Dedifferentiated amniotic fluid mesenchymal stem cell (primary cell): Measurements from ENCODE around the gene TMEM175.

Experiments
- DNase-seq: peaks from one replicate; pipeline ENCODE4 v3.0.0-alpha.2; 2016; ENCODE audit errors: extremely low spot score

The TMEM175 gene

GRCh38 chr4:931960-932712 lies at the start of gene TMEM175, which contains the start of gene GAK:
TMEM175 (plus strand) TSS chr4:932460; CDS start chr4:947740, 15,280 bp downstream.
GAK (minus strand) TSS chr4:932316; CDS start chr4:932187, 129 bp downstream.
- DNase-seq: peak; percentile 86

- DNase-seq: no peak
These were observed 49.6 kb upstream of the TMEM175 start for GRCh38 chr4:882646-883045.

GRCh38 chr4:883377-884095 lies 48.7 kb upstream of the TMEM175 start:
- no peak for DNase-seq

- no peak for DNase-seq
These were observed 48.0 kb upstream of the TMEM175 start for GRCh38 chr4:884259-884658.

- no peak for DNase-seq
These were observed 47.4 kb upstream of the TMEM175 start for GRCh38 chr4:884896-885295.

- no peak for DNase-seq
These were observed 46.9 kb upstream of the TMEM175 start for GRCh38 chr4:885353-885752.

GRCh38 chr4:886244-886643 lies 46.0 kb upstream of the TMEM175 start:
- DNase-seq: no peak

- DNase-seq: no peak
These were observed 45.1 kb upstream of the TMEM175 start for GRCh38 chr4:887034-887763.

GRCh38 chr4:888029-888428 lies 44.2 kb upstream of the TMEM175 start:
- DNase-seq: no peak

GRCh38 chr4:889516-889915 lies 42.7 kb upstream of the TMEM175 start:
- no peak for DNase-seq

- DNase-seq: no peak
These were observed 42.1 kb upstream of the TMEM175 start for GRCh38 chr4:890036-890695.

- DNase-seq: no peak
These were observed 40.5 kb upstream of the TMEM175 start for GRCh38 chr4:891747-892146.

- DNase-seq: no peak
These were observed 39.5 kb upstream of the TMEM175 start for GRCh38 chr4:892780-893179.

- no peak for DNase-seq
These were observed 38.8 kb upstream of the TMEM175 start for GRCh38 chr4:893276-893994.

- no peak for DNase-seq
These were observed 38.1 kb upstream of the TMEM175 start for GRCh38 chr4:893995-894705.

GRCh38 chr4:895596-895995 lies 36.7 kb upstream of the TMEM175 start:
- no peak for DNase-seq

- no peak for DNase-seq
These were observed 36.0 kb upstream of the TMEM175 start for GRCh38 chr4:896216-896615.

- DNase-seq: no peak
These were observed 35.6 kb upstream of the TMEM175 start for GRCh38 chr4:896630-897029.

GRCh38 chr4:898123-898522 lies 34.1 kb upstream of the TMEM175 start:
- no peak for DNase-seq

- DNase-seq: no peak
These were observed 33.2 kb upstream of the TMEM175 start for GRCh38 chr4:898869-899555.
